ENCODE data around the gene FBN3.

The FBN3 gene

DNA sequence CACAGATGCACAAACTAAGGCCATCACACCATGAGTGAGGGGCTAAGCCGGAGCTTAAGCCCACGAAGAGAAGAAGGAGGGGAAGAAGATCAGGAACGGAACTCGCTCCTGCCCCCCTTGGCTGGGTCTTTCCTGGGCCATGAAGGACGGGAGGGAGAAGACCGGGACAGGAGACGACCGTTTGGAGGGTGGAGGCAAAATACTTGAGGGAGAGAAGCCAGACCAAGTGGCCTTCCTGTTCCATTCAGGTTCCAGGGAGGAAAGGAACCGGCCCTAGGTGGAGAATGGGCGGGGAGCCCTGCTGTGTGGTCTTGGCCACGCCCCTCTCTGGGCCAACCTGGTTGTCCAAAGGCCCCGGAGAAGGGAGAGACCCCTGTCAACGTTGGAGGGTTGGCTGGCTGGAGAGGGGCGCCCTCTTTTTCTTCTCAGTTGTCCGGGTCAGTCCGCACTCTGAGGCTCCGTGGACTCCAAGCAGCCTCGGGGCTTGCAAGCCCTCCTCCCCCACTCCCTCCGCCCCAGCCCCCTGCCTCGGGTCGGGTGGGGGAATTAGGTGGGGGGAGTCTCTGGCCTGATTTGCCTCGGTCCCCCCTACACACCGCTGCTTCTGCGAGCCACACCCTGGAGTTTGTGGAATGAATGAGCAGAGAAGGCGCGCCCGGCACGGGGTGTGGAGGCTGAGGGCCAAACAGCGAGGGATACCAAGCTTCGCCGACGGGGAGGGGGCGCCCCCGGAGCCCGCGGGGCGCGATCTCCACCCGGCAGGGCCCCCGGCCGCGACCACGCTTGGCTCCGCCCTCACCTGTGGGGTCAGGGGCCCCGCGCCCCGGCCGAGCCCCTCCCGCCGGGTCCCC, 757 bp downstream of the FBN3 start:
- DNase-seq (ENCODE audit: low read depth) = no peak

DNA sequence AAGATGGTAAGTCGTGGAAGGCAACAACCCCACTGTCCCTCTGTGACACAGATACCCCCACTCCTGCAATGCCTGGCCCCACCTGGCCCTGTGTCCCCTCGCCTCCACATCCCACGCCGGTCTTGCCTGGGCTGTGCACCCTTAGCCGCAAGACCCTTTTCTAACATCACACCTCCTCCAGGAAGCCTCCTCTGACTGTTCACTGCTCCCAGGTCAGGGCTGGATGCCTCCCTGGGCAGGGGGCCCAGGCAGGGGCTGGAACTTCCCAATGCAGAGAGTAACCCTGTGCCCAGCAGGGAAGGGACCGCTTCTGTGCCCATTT, 1.3 kb downstream of the FBN3 start:
- DNase-seq (ENCODE audit: low read depth) = no peak

GRCh38 chr19:8147582-8147978, 1.8 kb downstream of the FBN3 start:
- DNase-seq (ENCODE audit: low read depth) = no peak

DNA sequence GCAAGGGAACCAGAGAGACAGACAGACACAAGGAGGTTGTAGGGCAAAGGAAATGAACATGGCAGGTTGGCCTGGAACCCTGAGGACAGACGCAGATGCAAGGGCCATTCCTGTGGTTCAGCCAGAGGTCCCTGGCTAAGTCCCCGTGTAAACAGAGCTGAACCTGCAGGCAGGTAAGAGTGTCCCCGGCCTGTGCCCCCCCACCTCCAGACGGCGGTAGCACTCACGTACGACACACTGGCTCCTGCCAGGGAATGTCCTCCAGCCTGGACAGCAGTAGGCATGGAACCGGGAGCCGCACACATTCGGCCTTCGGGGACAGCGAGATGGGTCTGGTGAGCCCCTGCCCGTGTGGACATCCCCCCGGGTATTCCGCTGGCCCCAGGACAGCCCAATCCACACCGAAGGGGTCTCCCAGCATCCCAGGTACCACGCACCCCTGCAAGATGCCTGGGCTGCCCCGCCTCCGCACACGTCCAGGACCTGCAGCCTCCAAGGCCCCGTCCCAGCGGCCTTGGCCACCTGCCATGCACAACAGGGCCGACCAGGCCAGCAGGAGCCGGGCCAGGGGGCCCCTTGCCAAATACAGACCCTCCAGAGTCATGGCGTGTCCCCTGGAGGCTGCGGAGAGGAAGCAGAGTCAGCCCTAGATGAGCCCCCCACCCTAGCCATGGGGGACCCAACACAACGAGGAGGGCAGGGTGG, 2.4 kb downstream of the FBN3 start:
- DNase-seq (ENCODE audit: low read depth) = no peak

- no peak for DNase-seq (ENCODE audit: low read depth)
Observed at GRCh38 chr19:8144273-8144995, 5.0 kb downstream of the FBN3 start.

DNA sequence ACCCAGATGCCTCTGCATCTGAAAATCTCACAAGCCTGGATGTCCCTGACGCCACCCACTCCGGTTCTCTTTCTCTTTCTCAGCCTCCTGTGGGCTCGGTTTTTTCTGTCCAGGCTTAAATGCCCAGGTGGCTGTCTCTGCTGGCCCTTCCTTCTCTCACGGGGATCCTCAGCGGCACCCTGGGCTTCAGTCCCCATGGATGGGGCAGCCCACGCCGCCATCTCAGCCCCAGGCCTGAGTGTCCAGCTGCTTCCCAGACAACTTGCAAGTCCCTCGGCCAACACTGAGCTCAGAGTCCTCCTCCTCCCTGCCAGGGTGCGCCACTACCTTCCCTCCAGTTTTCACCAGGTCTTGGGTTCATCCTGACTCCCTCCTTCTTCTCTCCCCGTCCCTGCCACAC, 6.4 kb downstream of the FBN3 start:
- no peak for DNase-seq (ENCODE audit: low read depth)

- no peak for DNase-seq (ENCODE audit: low read depth)
Observed at GRCh38 chr19:8142513-8142900, 6.9 kb downstream of the FBN3 start.

GRCh38 chr19:8141726-8142512, 7.5 kb downstream of the FBN3 start:
- DNase-seq (ENCODE audit: low read depth) = no peak

DNA sequence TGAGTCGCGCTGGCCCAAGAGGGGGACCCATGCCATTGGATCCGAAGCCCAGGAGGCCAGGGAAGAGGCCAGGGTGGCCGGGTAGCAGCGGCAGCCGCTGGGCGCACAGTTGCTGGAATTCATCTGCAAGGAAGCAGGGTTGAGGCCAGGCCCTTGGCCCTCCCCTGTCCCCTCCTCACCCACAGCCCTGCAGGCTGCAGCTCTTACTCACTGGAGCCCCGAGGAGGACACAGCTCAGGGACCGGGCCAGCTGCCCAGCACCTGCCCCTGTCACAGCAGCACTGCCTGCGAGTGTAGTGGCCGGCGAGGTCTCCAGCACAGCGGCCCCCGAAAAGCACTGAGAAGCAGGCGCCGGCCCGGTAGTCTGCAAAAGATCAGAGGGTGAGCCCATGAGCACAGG, 11.2 kb downstream of the FBN3 start:
- no peak for DNase-seq (ENCODE audit: low read depth)

- DNase-seq (ENCODE audit: low read depth) = no peak
Observed at GRCh38 chr19:8137425-8137824, 12.0 kb downstream of the FBN3 start.

DNA sequence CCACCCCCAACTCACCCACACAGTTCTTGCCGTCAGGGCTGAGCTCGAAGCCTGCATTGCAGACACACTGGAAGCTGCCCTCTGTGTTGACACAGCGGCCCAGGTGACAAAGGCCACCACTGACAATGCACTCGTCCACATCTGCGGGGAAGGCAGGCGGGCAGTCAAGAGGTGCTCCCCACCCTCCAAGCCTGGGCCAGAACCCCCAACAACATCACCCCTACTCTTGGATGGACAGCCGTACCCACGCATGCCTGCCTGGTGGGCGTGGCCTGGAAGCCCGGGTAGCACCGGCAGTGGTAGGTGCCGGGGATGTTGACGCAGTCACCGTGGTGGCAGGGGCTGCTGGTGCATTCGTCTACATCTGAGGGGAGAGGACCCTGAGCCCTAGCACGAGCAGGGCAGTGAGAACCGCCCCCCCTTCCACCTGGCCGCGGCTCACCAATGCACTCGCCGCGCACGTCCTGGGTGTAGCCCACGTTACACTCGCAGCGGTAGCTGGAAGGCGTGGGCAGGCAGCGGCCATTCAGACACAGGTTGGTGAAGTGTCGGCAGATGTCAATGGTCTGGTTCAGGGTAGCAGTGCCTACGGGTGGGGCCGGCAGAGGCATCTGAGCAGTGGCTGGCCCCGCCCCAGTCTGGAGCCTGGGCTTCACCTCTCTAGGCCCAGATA, 13.3 kb downstream of the FBN3 start:
- no peak for DNase-seq (ENCODE audit: low read depth)

- DNase-seq (ENCODE audit: low read depth) = no peak
Observed at GRCh38 chr19:8132858-8133458, 16.4 kb downstream of the FBN3 start.

DNA sequence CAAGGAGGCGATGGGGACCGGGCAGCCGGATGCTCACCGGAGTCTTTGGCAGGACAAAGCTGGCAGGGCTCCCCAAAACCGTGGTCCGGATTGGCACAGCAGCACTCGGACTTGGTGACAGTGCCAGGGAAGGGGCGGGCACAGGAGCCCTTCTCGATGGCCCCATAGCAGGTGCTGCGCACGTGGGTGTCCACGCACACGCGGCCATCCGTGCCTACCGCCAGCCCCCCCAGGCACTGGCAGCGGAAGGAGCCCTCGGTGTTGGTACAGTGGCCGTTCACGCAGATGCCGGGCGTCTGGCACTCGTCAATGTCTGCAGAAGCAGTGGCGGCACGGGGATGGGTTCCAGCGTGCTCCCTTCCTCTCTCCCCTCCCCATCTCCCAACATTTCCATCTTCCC, 17.9 kb downstream of the FBN3 start:
- no peak for DNase-seq (ENCODE audit: low read depth)

DNA sequence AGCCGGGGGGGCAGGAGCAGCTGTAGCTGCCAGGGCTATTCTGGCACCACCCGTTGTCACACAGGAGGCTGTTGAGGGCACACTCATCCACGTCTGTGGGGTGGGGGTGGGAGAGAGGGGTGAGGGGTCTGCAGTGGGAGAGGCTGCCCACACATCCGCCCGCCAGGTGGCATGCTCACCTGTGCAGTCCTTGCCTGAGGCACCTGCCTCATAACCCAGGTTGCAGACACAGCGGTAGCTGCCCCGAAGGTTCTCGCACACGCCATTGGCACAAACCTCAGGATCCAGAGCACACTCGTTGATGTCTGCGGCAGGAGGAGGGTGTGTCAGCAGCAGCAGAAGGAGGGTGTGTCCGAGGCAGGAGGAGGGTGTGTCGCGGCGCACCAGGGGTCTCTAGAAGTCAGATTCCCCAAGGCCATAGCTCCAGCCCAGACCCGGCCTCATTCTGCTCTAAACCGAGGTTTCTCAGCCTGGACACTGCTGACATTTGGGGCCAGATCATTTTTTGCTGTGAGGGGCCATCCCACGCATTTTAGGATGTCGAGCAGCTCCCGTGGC, 20.3 kb downstream of the FBN3 start:
- no peak for DNase-seq (ENCODE audit: low read depth)

GRCh38 chr19:8128551-8128950, 20.8 kb downstream of the FBN3 start:
- no peak for DNase-seq (ENCODE audit: low read depth)

- DNase-seq (ENCODE audit: low read depth) = no peak
Observed at GRCh38 chr19:8127311-8127710, 22.1 kb downstream of the FBN3 start.

- no peak for DNase-seq (ENCODE audit: low read depth)
Observed at GRCh38 chr19:8126511-8126910, 22.9 kb downstream of the FBN3 start.

GRCh38 chr19:8126008-8126407, 23.4 kb downstream of the FBN3 start:
- no peak for DNase-seq (ENCODE audit: low read depth)

GRCh38 chr19:8123683-8124082, 25.7 kb downstream of the FBN3 start:
- DNase-seq (ENCODE audit: low read depth) = no peak

DNA sequence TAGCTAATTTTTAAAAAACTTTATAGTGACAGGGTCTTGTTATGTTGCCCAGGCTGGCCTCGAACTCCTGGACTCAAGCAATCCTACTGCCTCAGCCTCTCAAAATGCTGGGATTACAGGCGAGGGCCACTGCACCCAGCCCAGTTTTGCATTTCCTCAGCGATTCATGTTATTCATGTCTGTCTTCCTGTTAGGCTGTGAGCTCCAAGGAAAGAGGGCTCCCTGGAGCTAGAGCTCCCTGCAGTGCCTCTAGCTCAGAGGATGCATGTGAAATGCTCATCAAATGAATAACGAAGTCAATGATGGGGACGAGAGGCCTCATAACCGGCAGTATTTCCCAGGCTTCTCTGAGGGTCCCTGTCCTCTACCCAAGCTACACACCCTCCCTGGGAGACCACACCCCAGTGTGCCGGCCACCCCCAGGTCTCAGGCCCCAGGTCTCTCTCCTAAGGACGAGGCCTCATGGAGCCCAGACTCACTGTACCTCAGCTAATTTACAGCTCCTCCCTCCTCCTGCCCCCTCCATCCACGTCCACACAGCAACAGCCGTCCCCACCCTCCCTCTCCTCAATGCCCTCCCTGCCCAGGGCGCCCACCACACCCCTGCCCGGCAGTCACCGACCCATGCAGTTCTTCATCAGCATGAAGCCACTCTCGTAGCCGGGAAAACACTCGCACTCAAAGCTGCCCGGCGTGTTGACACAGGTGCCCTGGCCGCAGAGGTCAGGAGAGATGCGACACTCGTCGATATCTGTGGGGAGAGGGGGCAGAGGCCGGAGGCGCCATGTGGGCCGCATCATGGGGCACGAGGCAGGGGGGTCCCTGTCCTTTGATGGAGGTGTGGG, 28.5 kb downstream of the FBN3 start:
- no peak for DNase-seq (ENCODE audit: low read depth)
